ENCODE measurements around the gene LRRC28.

GRCh38 chr15:99425657-99426301, 174.5 kb downstream of the LRRC28 start:
- no peak for TF ChIP-seq CTCF (IDR thresholded peaks at IDR 0.05)
- TF ChIP-seq TCF7L2 (IDR thresholded peaks at IDR 0.05; ENCODE audit: low read depth, low read length) = no peak
